Measurements from ENCODE around the gene CTCFL. TPM values are rescaled to one million over a fixed set of nuclear protein-coding genes. Genes with fewer than 3 reads are reported as not detected.

The CTCFL gene
- total RNA-seq, 1 donor from 2014 or later: not detected

- DNase-seq (ENCODE audit: low read depth, low spot score): no peak
These were observed 76.1 kb downstream of the CTCFL start for GRCh38 chr20:57448764-57449354.

Other genes with a start within 250 kb of the CTCFL start
- not detected in 2 replicates for gene SPO11, start 195.3 kb downstream of the CTCFL start, total RNA-seq
- gene RAE1, start 173.9 kb downstream of the CTCFL start, total RNA-seq: 28.9 and 42.8 TPM in 2 replicates
- 18.2 and 21.8 TPM in 2 replicates for gene RBM38, start 133.7 kb downstream of the CTCFL start, total RNA-seq
- not detected in 2 replicates for gene PCK1, start 36.0 kb upstream of the CTCFL start, total RNA-seq
- gene ZBP1, start 95.3 kb upstream of the CTCFL start, total RNA-seq: not detected in 2 replicates
- 3.7 and 4.7 TPM in 2 replicates for gene PMEPA1, start 184.9 kb upstream of the CTCFL start, total RNA-seq